ENCODE measurements around the gene LATS2.
A peak's percentile ranks its signal among the peaks of the same experiment; 100 is the strongest.

LATS2 gene

GRCh38 chr13:21013682-21014038 lies 47.7 kb downstream of the LATS2 start:
- DNase-seq = no peak

- DNase-seq = no peak
Measured at GRCh38 chr13:21012841-21013681, 48.3 kb downstream of the LATS2 start.

GRCh38 chr13:21012211-21012610 lies 49.2 kb downstream of the LATS2 start:
- DNase-seq = no peak

DNA sequence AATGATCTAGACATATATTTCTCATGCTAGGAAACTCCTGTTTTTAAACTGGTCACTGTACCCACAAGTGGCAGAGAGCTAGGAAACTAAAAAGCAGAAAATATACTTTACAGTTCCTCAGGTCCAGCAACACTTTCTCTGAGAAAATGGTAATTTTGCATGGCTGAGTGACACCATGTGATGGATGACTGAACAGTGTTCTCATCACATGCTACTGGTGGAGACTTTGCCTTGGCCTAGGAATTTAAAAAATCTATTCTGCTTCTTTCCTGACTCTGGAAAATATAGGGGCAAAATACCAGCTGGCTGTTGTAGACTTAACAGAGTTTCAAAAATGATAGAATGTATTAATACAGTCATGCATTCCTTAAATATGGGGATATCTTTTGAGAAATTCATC lies 50.0 kb downstream of the LATS2 start:
- no peak for DNase-seq

- no peak for DNase-seq
Measured at GRCh38 chr13:21010621-21011020, 50.8 kb downstream of the LATS2 start.

DNA sequence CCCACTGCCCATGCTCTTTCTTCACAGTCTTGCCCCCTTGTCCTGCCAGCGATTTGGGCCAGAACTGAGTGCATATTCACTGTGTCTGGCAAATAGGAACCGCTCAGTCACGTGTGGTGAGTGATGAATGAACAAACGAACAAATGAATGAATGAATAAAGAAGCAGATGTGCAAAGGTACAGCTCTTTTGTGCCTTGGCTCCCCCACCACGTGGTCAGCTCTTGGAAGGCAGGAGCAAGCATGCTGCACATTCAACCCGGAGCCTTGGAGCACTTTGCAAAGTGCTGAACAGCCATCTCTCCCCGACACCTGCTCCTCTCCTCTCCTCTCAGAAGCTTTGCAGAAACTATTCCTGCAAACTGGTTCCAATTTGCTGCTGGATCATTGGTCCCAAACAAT lies 52.4 kb downstream of the LATS2 start:
- no peak for DNase-seq

- DNase-seq = no peak
Measured at GRCh38 chr13:21008026-21008425, 53.4 kb downstream of the LATS2 start.

GRCh38 chr13:21006141-21007005 lies 55.0 kb downstream of the LATS2 start:
- no peak for DNase-seq

GRCh38 chr13:21005193-21005592 lies 56.2 kb downstream of the LATS2 start:
- no peak for DNase-seq

DNA sequence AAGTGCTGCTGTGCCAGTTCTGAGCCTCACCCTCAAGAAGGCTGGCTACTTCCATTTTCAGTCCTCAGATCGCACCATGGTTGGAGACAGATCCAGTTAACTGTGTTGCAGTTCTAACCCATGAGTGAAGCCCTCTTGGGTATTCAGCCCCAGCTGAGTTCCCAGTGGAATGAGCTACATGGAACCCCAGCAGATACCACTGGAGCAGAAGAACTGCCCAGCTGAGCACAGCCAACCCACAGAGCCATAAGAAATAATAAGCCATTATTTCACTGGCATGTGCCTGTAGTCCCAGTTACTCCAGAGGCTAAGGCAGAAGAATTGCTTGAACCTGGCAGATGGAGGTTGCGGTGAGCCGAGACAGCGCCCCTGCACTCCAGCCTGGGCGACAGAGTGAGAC lies 59.9 kb downstream of the LATS2 start:
- DNase-seq = no peak

- DNase-seq = no peak
Measured at GRCh38 chr13:21000647-21001046, 60.7 kb downstream of the LATS2 start.

DNA sequence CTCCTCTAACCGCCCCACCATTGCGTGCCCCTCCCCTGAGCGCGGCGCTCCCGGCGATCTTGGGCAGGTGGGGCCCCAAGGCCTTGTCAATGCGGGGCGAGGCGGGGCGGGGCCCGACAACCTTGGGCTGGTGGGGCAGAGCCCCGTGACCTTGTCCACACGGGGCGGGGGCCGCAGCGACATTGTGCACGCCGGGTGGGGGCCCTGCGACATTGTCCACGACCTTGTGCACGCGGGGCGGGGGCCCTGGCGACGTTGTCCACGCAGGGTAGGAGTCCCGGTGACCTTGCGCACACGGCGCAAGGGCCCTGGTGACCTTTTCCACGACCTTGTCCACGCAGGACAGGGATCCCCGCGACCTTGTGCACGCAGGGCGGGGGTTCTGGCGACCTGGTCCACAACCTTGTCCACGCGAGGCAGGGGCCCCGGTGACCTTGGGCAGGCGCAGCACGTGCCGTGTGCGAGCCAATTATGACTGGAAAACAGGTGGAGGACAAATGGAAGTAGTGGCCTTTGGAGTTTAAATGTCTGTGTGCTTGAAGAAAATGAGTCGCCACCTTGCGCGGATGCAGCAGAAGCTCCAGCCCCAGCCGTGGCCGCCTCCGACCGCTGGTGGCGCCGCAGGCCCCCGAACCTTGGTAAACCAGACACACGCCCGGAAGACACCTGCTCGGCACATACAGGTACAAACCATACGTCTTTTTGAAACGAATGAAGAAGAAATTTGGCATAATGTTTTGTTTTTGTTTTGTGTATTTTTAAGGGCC lies 62.6 kb downstream of the LATS2 start:
- no peak for DNase-seq

DNA sequence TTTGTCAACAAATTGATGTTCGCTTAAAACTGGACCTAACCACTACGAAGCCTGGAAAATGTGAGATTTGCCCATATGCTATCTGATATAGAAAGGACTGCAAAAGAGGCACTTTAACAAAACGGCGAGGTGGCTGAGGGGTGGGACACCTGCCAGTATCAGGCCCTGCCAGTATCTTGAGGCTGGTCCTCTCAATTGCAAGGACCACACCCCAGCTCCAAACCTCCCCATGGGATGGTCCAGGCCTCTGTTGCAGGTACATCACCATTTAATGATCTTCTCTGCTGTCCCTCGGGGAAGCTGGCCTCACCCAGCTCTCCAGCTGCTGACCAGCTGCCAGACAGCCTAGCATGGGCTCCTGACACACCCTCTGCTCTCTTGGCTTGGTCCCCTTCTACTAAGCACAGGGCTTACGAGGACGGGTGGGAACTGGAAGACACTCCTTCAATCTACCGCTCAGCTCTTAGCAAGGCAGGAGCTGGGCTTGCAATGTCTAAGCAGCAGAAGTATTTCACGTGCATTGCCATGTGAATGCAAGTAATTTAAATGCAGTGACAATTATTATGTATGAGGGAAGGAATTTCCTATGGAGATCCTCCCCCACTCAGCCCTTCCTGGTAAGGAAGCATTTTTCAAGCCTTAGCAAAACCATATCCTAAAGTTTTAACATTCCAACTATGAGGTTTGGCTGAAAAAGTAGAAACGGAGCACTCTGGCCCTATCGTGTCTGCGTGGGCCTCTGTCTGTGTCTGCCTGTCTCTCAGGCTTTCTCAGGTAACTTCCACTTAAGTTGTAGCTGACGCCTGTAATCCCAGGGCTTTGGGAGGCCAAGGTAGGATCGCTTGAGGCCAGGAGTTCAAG lies 63.9 kb downstream of the LATS2 start:
- no peak for DNase-seq

DNA sequence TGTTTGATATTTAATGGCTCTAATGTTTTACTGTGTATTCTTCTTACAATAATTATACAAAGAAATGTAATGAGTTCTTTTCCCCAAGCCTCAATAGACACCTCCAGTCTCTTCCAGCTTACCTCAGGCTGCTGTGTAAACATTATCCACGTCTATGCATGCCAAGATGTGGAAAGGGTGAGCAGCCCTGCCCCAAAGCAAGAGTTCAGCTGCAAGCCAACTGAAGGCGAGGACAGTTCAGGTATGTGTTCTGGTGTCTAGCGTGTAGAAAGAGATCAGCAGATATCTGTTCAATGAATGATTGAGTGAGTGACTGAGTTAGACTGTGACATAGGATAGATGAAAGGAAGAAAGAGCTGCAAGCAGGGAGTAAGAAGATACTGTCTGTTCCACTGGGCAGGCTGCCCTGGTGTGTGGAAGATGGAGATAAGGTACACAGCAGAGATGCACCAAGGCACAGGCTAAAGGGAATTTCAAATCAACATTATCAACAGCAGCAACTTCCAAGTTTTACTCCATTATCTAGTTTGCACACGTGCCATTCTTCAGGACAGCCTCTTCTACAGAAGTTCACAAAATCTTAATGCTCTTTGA lies 66.0 kb downstream of the LATS2 start:
- no peak for DNase-seq

GRCh38 chr13:20994441-20994821 lies 67.0 kb downstream of the LATS2 start:
- DNase-seq = no peak

- DNase-seq = peak; percentile 91
Measured at GRCh38 chr13:20993661-20994440, 67.5 kb downstream of the LATS2 start.

DNA sequence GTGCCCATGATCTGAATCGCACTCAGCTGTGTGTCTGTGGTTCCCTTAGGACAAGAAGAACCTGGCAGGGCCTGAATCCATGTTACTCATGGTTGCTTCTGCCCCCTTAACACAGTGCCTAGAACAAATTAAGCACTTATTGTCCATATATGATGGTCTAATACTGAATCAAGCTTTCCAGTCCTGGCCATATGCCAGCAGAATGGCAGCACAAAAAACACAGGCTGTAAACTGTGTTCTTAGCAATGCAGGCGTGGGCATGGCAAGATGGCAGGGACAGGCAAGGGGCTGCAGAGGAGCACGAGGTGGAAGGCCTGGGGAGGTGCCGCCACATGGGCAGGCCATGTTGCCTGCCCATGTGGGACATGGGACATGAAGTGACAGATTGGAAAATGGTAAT lies 68.2 kb downstream of the LATS2 start:
- no peak for DNase-seq

DNA sequence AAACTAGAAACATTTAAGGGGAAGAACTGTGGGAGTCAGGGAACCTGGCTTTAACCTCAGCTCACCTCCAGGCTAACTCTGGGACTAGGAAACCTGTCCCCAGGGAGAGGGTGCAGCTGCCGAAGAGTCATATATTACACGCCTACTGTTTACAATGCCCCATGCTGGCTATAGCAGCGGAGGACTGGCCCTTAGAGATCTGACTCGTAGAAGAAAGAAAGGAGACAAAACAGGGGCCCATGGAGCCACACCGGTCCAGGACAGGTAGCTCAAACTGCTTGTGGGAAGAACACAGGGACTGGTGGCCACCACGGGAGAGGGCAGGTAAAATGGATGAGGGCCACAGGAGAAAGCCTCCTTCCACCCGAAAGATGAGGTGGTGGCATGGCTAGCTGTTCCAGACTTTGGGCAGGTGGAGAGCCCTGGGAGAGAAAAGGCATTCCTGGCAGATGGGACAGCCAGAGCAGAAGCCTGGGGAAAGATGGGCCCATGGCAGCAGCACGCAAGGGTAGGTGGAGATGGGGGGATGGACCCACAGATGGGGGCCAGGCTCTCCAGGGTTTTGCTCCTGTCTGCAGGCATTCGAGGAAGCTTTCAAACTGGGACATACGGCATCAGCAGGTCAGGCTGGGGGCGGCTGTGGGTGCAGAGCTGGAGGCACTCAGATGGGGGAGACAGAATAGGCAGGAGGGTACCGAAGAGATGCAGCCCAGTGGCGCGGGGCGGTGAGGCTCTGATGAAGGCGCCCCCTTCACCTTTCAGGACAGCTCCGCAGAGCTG lies 69.5 kb downstream of the LATS2 start:
- no peak for DNase-seq

DNA sequence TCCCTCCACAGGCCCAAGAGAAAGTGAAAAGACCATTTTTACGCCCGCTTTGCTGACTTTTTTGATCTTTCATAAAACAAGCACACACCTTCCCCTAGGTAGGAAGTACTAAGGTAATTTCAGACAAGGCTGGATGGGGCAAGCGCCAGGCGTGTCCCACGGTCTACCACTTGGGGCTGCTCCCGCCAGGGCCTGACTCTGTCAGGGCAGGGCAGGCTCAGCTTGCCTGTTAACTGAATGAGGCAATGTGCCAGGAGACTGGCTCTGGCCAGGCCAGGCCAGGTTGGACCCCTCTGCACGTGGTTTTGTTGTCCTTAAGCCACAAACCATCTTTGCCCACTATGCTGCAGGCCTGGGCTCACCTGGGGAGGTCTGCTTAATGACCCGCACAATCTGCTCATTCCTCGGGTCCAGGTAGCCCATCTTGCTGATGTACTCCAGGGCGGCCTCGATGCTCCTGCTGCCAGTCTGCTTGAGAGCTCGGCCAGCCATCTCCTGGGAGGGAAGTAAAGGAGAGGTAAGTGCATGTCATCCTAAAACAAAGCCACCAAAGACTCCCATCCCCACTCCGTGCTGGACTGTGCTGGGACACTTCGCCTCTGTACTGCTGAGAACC lies 70.4 kb downstream of the LATS2 start:
- no peak for DNase-seq
